Measurements from ENCODE around the gene DISC1. TPM values are rescaled to one million over a fixed set of nuclear protein-coding genes. Genes with fewer than 3 reads are reported as not detected.
"Not testable (repeated sequence)": the region's sequence is repeated elsewhere in the genome, so short reads cannot be mapped to it uniquely, and the experiment has no call there.

Gene DISC1
- total RNA-seq, 1 donor from 2014 or later, result 4.3 TPM

- ATAC-seq (no peak), DNase-seq (no peak)
- intact Hi-C loops (cut with micrococcal nuclease), result no loop called here
Measured at GRCh38 chr1:231781892-231782291, 155.3 kb downstream of the DISC1 start.

- ATAC-seq; intact Hi-C loops (cut with micrococcal nuclease); DNase-seq: not testable (repeated sequence)
Measured at GRCh38 chr1:231785073-231785472, 158.5 kb downstream of the DISC1 start.

GRCh38 chr1:231786126-231786525, 159.5 kb downstream of the DISC1 start:
- intact Hi-C loops (cut with micrococcal nuclease), result no loop called here
- no peak for DNase-seq
- no peak for ATAC-seq

GRCh38 chr1:231792634-231793033, 166.0 kb downstream of the DISC1 start:
- intact Hi-C loops (cut with micrococcal nuclease), result no loop called here
- ATAC-seq, result no peak
- no peak for DNase-seq

- ATAC-seq, result no peak
- intact Hi-C loops (cut with micrococcal nuclease), result no loop called here
Measured at GRCh38 chr1:231793893-231794292, 167.3 kb downstream of the DISC1 start.

GRCh38 chr1:231796141-231796540, 169.6 kb downstream of the DISC1 start:
- intact Hi-C loops (cut with micrococcal nuclease), result no loop called here
- ATAC-seq (no peak), DNase-seq (no peak)

More at GRCh38 chr1:231793893-231794292, 167.3 kb downstream of the DISC1 start:
- no peak for DNase-seq

GRCh38 chr1:231799363-231799986, 172.9 kb downstream of the DISC1 start:
- ATAC-seq (peak; percentile 22), DNase-seq (no peak)
- intact Hi-C loops (cut with micrococcal nuclease), result no loop called here

- intact Hi-C loops (cut with micrococcal nuclease), result no loop called here
- DNase-seq, result no peak
- no peak for ATAC-seq
Measured at GRCh38 chr1:231800108-231800507, 173.5 kb downstream of the DISC1 start.

- intact Hi-C loops (cut with micrococcal nuclease), result no loop called here
- no peak for ATAC-seq
- no peak for DNase-seq
Measured at GRCh38 chr1:231801042-231801585, 174.5 kb downstream of the DISC1 start.

- intact Hi-C loops (cut with micrococcal nuclease), result no loop called here
- ATAC-seq (peak; percentile 55), DNase-seq (no peak)
Measured at GRCh38 chr1:231803353-231803752, 176.8 kb downstream of the DISC1 start.

GRCh38 chr1:231806623-231807495, 180.3 kb downstream of the DISC1 start:
- ATAC-seq, result peak; percentile 74
- intact Hi-C loops (cut with micrococcal nuclease), result no loop called here
- DNase-seq, result peak; percentile 60

GRCh38 chr1:231807541-231807940, 181.0 kb downstream of the DISC1 start:
- intact Hi-C loops (cut with micrococcal nuclease), result no loop called here
- peak; percentile 38 for ATAC-seq

GRCh38 chr1:231808116-231808515, 181.5 kb downstream of the DISC1 start:
- intact Hi-C loops (cut with micrococcal nuclease), result no loop called here
- ATAC-seq (no peak), DNase-seq (no peak)

More at GRCh38 chr1:231807541-231807940, 181.0 kb downstream of the DISC1 start:
- DNase-seq, result no peak

GRCh38 chr1:231808990-231809389, 182.4 kb downstream of the DISC1 start:
- ATAC-seq, result peak; percentile 33
- intact Hi-C loops (cut with micrococcal nuclease), result no loop called here
- no peak for DNase-seq

- intact Hi-C loops (cut with micrococcal nuclease), result no loop called here
- DNase-seq (no peak), ATAC-seq (no peak)
Measured at GRCh38 chr1:231810415-231810814, 183.8 kb downstream of the DISC1 start.

- DNase-seq (no peak), ATAC-seq (no peak)
- intact Hi-C loops (cut with micrococcal nuclease), result no loop called here
Measured at GRCh38 chr1:231814021-231814420, 187.4 kb downstream of the DISC1 start.

GRCh38 chr1:231814521-231814920, 187.9 kb downstream of the DISC1 start:
- intact Hi-C loops (cut with micrococcal nuclease), result no loop called here
- DNase-seq (no peak), ATAC-seq (no peak)

GRCh38 chr1:231817801-231818200, 191.2 kb downstream of the DISC1 start:
- no peak for DNase-seq
- intact Hi-C loops (cut with micrococcal nuclease), result no loop called here

GRCh38 chr1:231818337-231818736, 191.7 kb downstream of the DISC1 start:
- peak; percentile 91 for ATAC-seq
- intact Hi-C loops (cut with micrococcal nuclease), result no loop called here
- peak; percentile 48 for DNase-seq

More at GRCh38 chr1:231817801-231818200, 191.2 kb downstream of the DISC1 start:
- no peak for ATAC-seq

- intact Hi-C loops (cut with micrococcal nuclease), result no loop called here
- ATAC-seq, result peak; percentile 42
- DNase-seq, result no peak
Measured at GRCh38 chr1:231821281-231821680, 194.7 kb downstream of the DISC1 start.

Data from left ventricle myocardium superior (tissue), 1 donor.